ENCODE measurements around the gene AKT1.

Gene AKT1

DNA sequence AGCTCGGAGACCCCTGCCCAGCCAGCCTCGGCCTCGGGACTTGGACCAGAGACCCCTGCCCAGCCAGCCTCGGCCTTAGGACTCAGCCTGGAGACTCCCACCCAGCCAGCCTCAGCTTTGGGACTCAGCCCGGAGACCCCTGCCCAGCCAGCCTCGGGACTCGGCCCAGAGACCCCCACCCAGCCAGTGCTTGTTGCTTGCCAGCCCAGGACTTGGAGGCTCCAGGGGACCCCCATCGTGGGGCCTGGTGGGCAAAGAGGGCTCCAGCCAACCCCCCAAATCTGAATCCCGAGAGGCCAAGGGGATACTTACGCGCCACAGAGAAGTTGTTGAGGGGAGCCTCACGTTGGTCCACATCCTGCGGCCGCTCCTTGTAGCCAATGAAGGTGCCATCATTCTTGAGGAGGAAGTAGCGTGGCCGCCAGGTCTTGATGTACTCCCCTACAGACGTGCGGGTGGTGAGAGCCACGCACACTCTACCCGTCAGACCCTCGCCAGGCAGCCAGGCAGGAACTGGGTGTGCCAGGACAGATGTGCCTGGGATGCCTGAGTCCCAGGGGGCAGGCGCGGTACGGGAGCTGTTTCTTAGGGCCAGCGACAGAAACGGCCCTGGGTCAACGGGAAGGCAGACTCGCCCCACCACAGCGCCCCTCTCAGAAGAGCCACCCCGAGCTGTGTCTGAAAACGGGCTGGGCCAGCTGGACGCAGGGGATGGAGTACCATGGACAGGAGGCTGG is 15.6 kb downstream of the AKT1 start:
- in situ Hi-C loops (cut with MboI; ENCODE audit: low sequenced_read_pairs, unreplicated experiment) = no loop called here
- no peak for DNase-seq (ENCODE audit: low spot score)

DNA sequence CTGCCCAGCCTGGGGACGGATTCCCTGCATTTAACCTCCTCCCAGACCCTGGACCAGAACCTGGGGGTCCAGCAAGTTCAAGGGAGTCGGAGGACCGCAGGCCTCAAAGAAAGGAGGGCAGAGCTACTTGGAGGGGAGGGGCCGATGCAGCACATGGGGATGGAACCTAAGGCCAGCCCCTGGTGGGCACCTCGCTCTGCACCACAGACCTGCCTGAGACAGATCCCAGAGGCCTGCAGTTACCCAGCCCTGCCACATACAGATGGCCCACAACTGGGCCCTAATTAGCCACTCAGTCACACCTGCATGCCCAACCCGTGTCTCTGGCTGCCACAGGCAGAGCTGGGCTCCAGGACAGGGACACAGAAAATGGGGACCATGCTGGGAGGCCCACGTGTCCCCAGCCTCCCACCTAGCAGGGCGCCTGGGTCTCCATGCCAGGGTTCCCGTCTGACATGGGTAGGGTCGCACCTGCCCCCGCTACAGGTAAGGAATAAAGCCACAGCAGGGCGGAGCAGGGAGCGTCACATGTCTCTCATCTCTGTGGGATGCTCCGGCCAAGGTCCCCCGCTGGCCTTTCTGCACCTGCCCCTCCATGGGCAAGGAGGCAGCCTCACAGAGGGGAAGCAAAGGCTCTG is 16.7 kb downstream of the AKT1 start:
- TF ChIP-seq CTCF (IDR thresholded peaks at IDR 0.05; ENCODE audit: borderline replicate concordance, control extremely low read depth, extremely low read depth, insufficient read depth, missing control alignments) = no peak
- no peak for DNase-seq (ENCODE audit: low spot score)
- in situ Hi-C loops (cut with MboI; ENCODE audit: low sequenced_read_pairs, unreplicated experiment) = no loop called here

More for the DNA sequence above, 15.6 kb downstream of the AKT1 start:
- no peak for TF ChIP-seq CTCF (IDR thresholded peaks at IDR 0.05; ENCODE audit: borderline replicate concordance, control extremely low read depth, extremely low read depth, insufficient read depth, missing control alignments)

DNA sequence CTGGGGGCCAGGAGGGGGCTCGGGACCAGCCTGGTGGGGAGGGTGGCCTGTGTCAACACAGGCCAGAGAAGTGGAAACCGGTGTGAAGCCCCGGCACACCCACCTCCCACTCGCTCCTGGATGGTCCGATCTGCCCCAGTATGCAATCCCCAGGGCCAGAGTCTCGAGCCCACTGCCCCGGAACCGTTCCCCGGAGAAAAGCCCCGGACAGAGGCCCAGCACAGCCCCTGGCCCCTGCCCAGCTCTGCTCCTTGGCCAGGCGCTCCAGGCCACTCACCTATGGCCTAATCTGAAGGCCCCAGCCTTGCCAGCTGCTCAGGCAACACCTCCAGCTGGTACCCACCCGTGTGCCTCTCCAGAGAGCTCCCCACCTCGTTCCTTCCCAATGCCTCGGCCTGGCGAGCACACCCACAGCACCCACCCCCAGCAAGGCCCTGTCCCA is 17.7 kb downstream of the AKT1 start:
- TF ChIP-seq CTCF (IDR thresholded peaks at IDR 0.05; ENCODE audit: borderline replicate concordance, control extremely low read depth, extremely low read depth, insufficient read depth, missing control alignments) = no peak

DNA sequence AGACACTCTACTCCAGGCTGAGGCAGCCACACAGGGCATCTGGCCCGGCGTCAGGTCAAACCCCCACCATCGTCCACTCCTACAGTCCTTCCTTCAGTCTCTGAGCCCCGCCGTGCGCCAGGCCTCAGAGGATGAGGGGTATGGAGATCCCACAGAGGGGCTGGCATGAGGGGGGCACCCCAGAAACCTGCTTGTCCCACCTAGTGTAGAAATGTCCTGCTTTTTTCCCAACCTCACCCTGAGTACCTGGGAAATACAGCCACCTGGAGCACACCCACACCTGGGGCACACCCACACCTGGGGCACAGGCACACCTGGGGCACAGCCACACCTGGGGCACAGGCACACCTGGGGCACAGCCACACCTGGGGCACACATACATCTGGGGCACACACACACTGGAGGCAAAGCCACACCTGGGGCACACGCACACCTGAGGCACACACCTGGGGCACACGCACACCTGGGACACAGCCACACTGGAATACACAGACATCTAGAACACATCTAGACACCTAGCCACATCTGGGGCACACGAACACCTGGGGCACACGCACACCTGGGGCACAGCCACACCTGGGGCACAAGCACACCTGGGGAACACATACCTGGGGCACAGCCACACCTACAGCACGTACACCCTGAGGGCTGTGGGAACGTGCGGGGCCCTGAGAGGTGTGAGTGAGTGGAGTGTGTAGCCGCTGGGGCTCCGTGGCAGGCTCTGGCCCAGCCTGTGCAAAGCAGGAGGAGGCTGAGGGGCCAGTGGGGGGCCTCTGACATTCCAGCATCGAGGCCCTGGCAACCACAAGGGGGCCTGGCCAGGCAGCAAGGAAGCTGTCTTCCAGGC is 18.4 kb downstream of the AKT1 start:
- in situ Hi-C loops (cut with MboI; ENCODE audit: low sequenced_read_pairs, unreplicated experiment) = no loop called here
- DNase-seq (ENCODE audit: low spot score) = no peak
- no peak for TF ChIP-seq CTCF (IDR thresholded peaks at IDR 0.05; ENCODE audit: borderline replicate concordance, control extremely low read depth, extremely low read depth, insufficient read depth, missing control alignments)

More for the DNA sequence above, 17.7 kb downstream of the AKT1 start:
- in situ Hi-C loops (cut with MboI; ENCODE audit: low sequenced_read_pairs, unreplicated experiment) = no loop called here
- DNase-seq (ENCODE audit: low spot score) = no peak

GRCh38 chr14:104776481-104776880 is 19.1 kb downstream of the AKT1 start:
- TF ChIP-seq CTCF (IDR thresholded peaks at IDR 0.05; ENCODE audit: borderline replicate concordance, control extremely low read depth, extremely low read depth, insufficient read depth, missing control alignments) = no peak
- DNase-seq (ENCODE audit: low spot score) = no peak
- in situ Hi-C loops (cut with MboI; ENCODE audit: low sequenced_read_pairs, unreplicated experiment) = no loop called here

GRCh38 chr14:104775073-104775489 is 20.5 kb downstream of the AKT1 start:
- in situ Hi-C loops (cut with MboI; ENCODE audit: low sequenced_read_pairs, unreplicated experiment) = no loop called here
- TF ChIP-seq CTCF (IDR thresholded peaks at IDR 0.05; ENCODE audit: borderline replicate concordance, control extremely low read depth, extremely low read depth, insufficient read depth, missing control alignments) = no peak
- DNase-seq (ENCODE audit: low spot score) = no peak
